D721Med (cell line): ENCODE results near the gene GOT1.

Experiments used
- DNase-seq: peaks from one replicate; pipeline ENCODE4 v3.0.0; 2011; ENCODE audit warnings: low spot score; ENCODE audit not compliant: insufficient read length
- FAIRE-seq: peaks from 2 replicates; lab custom pipeline; 2011; peaks lifted over from hg19 to GRCh38; lab: Jason Lieb, UNC
- TF ChIP-seq, protein P1 (sequence below): IDR thresholded peaks from 2 replicates; pipeline ENCODE4 v1.5.1; 2012; ENCODE audit warnings: mild to moderate bottlenecking, control low read depth; ENCODE audit not compliant: insufficient read depth; ENCODE audit errors: missing control alignments

GOT1 gene

DNA sequence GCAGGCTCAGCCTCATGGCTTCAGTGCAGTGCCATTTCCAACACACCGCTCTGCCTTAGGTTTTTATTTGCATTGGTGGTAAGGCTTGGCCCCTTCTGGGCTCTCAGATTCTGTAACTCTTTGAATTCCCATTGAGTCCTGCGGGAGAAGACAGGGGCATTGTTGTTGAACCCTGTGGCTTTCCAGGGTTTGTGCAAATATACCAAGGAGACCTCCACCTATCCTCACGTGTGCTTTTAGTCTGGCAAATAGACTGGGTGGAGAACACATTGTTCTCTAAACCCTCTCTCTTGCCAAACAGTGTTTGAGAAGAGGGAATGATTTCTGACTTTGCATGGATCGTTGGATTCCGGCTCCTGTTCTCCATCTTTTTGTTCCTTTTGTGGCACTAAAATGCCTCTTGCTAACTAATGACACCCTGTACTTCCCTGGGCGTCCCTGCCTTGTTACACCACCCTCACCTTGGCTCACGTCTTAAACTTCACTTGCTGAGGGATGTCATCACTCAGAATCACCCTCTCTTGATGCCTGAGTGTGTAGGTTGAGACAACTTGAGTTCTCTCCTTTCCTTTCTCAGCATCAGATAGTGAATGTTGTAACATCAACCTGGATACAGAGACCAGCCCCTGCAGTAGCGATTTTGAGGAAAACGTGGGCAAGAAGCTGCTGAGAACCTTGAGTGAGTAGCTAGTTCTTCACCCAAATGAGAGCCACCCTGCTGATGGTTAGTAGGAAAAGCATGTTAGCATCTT, 40.5 kb downstream of the GOT1 start:
- TF ChIP-seq, protein P1, sequence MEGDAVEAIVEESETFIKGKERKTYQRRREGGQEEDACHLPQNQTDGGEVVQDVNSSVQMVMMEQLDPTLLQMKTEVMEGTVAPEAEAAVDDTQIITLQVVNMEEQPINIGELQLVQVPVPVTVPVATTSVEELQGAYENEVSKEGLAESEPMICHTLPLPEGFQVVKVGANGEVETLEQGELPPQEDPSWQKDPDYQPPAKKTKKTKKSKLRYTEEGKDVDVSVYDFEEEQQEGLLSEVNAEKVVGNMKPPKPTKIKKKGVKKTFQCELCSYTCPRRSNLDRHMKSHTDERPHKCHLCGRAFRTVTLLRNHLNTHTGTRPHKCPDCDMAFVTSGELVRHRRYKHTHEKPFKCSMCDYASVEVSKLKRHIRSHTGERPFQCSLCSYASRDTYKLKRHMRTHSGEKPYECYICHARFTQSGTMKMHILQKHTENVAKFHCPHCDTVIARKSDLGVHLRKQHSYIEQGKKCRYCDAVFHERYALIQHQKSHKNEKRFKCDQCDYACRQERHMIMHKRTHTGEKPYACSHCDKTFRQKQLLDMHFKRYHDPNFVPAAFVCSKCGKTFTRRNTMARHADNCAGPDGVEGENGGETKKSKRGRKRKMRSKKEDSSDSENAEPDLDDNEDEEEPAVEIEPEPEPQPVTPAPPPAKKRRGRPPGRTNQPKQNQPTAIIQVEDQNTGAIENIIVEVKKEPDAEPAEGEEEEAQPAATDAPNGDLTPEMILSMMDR = no peak
- no peak for FAIRE-seq
- DNase-seq = no peak

DNA sequence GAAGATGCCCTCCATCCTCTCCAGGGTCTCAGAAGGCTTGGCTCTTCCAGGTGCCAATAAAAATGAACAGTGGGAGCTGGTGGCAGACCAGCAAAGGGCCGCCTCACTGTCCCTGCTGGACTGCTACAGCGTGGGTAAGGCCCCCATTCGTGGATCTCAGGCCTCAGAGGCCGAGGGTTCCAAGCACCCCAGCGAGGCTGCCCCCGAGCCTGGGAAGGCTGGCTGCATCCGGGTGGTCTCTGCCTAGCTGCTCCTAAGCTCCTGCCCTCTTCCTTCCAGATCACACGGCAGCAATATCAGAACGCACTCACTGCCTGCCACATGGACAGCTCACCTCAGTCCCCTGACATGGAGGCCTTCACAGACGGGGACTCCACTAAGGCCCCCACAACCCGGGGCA, 42.9 kb downstream of the GOT1 start:
- FAIRE-seq (no peak), DNase-seq (no peak)
- TF ChIP-seq, protein P1 = no peak

- TF ChIP-seq, protein P1 = no peak
- DNase-seq (no peak), FAIRE-seq (no peak)
Observed at GRCh38 chr10:99387071-99387470, 43.4 kb downstream of the GOT1 start.

DNA sequence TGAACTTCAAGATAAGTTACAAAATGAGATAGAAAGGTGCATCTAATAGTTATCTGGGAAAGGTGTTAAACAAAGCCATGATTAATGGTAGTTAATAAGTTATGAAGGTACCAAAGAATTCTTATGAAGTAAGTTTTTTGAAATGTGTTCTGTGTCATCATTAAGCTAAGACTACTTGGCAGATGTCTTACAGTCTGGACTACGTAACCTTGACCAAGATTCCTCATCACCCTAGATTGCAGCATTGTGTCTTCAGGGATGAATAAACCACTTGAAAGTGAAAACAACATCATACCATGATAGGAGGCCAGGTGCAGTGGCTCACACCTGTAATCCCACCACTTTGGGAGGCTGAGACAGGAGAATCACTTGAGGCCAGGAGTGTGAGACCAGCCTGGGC, 48.2 kb downstream of the GOT1 start:
- FAIRE-seq (no peak), DNase-seq (no peak)
- TF ChIP-seq, protein P1 = no peak

GRCh38 chr10:99375426-99375825, 55.0 kb downstream of the GOT1 start:
- DNase-seq = no peak
- TF ChIP-seq, protein P1 = no peak
- no peak for FAIRE-seq

DNA sequence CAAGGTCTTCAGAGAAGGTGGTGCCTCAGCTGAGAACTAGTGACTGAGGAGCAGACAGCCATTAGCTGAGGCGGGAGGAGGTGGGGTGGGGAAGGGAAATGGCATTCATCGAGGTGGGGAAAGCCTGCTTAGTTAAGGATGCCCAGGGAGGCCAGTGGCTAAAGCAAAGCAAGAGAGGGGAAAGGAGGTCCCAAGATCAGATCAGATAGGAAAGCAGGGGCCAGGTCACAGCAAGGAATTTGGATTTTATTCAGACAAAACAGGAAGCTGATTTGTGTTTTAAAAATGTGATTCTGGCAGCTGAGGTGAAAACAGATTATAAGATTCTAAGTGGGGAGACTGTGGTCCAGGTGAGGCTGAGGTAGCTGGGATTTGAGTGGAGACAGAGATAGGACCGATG, 55.5 kb downstream of the GOT1 start:
- TF ChIP-seq, protein P1 = no peak
- DNase-seq = no peak
- FAIRE-seq = no peak

DNA sequence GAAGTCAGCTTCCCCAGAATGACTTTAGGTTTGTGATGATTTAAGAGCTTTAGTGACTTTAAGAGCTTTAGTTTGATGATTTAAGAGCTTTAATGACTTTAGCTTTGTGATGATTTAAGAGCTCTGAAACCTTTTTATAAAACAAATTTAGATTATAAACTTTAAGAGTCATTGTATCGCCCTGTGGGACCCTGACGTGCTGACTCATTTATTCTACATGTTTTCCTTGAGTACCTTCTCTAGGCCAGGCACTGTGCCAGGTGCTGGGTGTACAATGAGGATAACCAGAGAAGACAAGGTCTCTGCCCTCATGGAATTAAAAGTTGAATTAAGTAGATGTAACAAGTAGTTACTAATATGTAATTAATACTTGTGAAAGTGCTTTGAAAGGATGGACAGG, 55.9 kb downstream of the GOT1 start:
- DNase-seq (no peak), FAIRE-seq (no peak)
- TF ChIP-seq, protein P1 = no peak
